ENCODE measurements around the gene MZF1.

Gene MZF1

GRCh38 chr19:58569943-58570670, 3.0 kb downstream of the MZF1 start:
- no peak for DNase-seq (ENCODE audit: low read depth)

GRCh38 chr19:58569191-58569942, 3.8 kb downstream of the MZF1 start:
- no peak for DNase-seq (ENCODE audit: low read depth)

GRCh38 chr19:58568453-58569130, 4.5 kb downstream of the MZF1 start:
- no peak for DNase-seq (ENCODE audit: low read depth)

GRCh38 chr19:58566989-58567388, 6.1 kb downstream of the MZF1 start:
- no peak for DNase-seq (ENCODE audit: low read depth)

GRCh38 chr19:58563823-58564222, 9.3 kb downstream of the MZF1 start:
- DNase-seq (ENCODE audit: low read depth): no peak

- DNase-seq (ENCODE audit: low read depth): no peak
These were observed 10.0 kb downstream of the MZF1 start for GRCh38 chr19:58563034-58563573.

- DNase-seq (ENCODE audit: low read depth): no peak
These were observed 10.8 kb downstream of the MZF1 start for GRCh38 chr19:58562122-58563033.

GRCh38 chr19:58561373-58562121, 11.6 kb downstream of the MZF1 start:
- no peak for DNase-seq (ENCODE audit: low read depth)

- DNase-seq (ENCODE audit: low read depth): no peak
These were observed 12.2 kb downstream of the MZF1 start for GRCh38 chr19:58560921-58561320.

GRCh38 chr19:58560007-58560887, 12.9 kb downstream of the MZF1 start:
- DNase-seq (ENCODE audit: low read depth): no peak

- DNase-seq (ENCODE audit: low read depth): peak; percentile 74
These were observed 13.7 kb downstream of the MZF1 start for GRCh38 chr19:58559275-58560006.

- DNase-seq (ENCODE audit: low read depth): peak; percentile 100
These were observed 14.4 kb downstream of the MZF1 start for GRCh38 chr19:58558623-58559274.

GRCh38 chr19:58558066-58558622, 15.0 kb downstream of the MZF1 start, which contains the start of gene UBE2M:
Gene UBE2M, minus strand, starts transcription at chr19:58558611. Its CDS starts 230 bp downstream, at chr19:58558381.
- no peak for DNase-seq (ENCODE audit: low read depth)

GRCh38 chr19:58557221-58558065, 15.7 kb downstream of the MZF1 start:
- DNase-seq (ENCODE audit: low read depth): no peak

GRCh38 chr19:58556622-58557220, 16.4 kb downstream of the MZF1 start:
- no peak for DNase-seq (ENCODE audit: low read depth)

GRCh38 chr19:58555920-58556621, 17.1 kb downstream of the MZF1 start:
- no peak for DNase-seq (ENCODE audit: low read depth)
